Lower leg skin (tissue), 4 donors: ENCODE results near the gene MAN2A2. TPM values are rescaled to one million over a fixed set of nuclear protein-coding genes. Genes with fewer than 3 reads are reported as not detected.

Source experiments
- DNase-seq, 2 donors: peaks; one replicate each; pipeline ENCODE4 v3.0.0-alpha.2; 2019; ENCODE audit warnings: low spot score in 2 of 2
- H3K4me3 ChIP-seq: fragments of 200-600 bp; sonication (generic); 2 replicates; pipeline ENCODE4 v1.5.1; 2017; ENCODE audit warnings: mild to moderate bottlenecking, low read depth; ENCODE audit not compliant: poor library complexity, severe bottlenecking
- POLR2A ChIP-seq, 2 donors: fragments of 450-650 bp; IDR thresholded peaks; one replicate each; pipeline ENCODE4 v1.6.1; 2016 to 2017; ENCODE audit warnings: antibody characterized with exemption in 2 of 2, mild to moderate bottlenecking in 1 of 2, moderate library complexity in 1 of 2
- WGBS, 2 donors: methylation state at CpG; one replicate each; pipeline ENCODE4 v1.1.5; 2018; 5-methylcytosine and 5-hydroxymethylcytosine counted together
- intact Hi-C: fragments of 100-400 bp; cut with DNase I; formaldehyde crosslinking; loops from one replicate; pipeline ENCODE4 v1.15.0; 2023; ENCODE audit warnings: low total_unique reads
- total RNA-seq, 4 donors: library from RNA; depleted of rRNA; stranded (reverse); fragments of >200 nt; gene quantifications; one replicate each; pipeline ENCODE4 v1.1.0, GENCODE V29; 2016
- TF ChIP-seq, protein P1 (sequence below), 3 donors: fragments of 450-650 bp; IDR thresholded peaks; one replicate each; pipeline ENCODE4 v1.5.1; 2016; ENCODE audit warnings: antibody characterized with exemption in 3 of 3, mild to moderate bottlenecking in 3 of 3, moderate library complexity in 2 of 3

The MAN2A2 gene
- total RNA-seq, 4 donors from 2014 or later = 21.8 to 43.5 (median 27.4) TPM

GRCh38 chr15:90869601-90870353 is 33.3 kb upstream of the MAN2A2 start:
- no peak for TF ChIP-seq POLR2A (IDR thresholded peaks at IDR 0.05)
- TF ChIP-seq, protein P1, sequence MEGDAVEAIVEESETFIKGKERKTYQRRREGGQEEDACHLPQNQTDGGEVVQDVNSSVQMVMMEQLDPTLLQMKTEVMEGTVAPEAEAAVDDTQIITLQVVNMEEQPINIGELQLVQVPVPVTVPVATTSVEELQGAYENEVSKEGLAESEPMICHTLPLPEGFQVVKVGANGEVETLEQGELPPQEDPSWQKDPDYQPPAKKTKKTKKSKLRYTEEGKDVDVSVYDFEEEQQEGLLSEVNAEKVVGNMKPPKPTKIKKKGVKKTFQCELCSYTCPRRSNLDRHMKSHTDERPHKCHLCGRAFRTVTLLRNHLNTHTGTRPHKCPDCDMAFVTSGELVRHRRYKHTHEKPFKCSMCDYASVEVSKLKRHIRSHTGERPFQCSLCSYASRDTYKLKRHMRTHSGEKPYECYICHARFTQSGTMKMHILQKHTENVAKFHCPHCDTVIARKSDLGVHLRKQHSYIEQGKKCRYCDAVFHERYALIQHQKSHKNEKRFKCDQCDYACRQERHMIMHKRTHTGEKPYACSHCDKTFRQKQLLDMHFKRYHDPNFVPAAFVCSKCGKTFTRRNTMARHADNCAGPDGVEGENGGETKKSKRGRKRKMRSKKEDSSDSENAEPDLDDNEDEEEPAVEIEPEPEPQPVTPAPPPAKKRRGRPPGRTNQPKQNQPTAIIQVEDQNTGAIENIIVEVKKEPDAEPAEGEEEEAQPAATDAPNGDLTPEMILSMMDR (IDR thresholded peaks at IDR 0.05) = no peak
- H3K4me3 ChIP-seq = no peak overlapping the region
- WGBS, 2 donors = 27 to 33% methylated on average over 9 of the region's 9 CpGs
- peak; percentile 78 to 93 for DNase-seq
- intact Hi-C loops = no loop called here

- no peak for TF ChIP-seq POLR2A (IDR thresholded peaks at IDR 0.05)
- TF ChIP-seq, protein P1 (IDR thresholded peaks at IDR 0.05) = no peak
- DNase-seq = no peak
- H3K4me3 ChIP-seq = peak overlapping the region; percentile 84
- WGBS, 2 donors = 19% methylated on average over 19 of the region's 19 CpGs
- intact Hi-C loops = no loop called here
These were observed 32.6 kb upstream of the MAN2A2 start for GRCh38 chr15:90870354-90871138.

GRCh38 chr15:90871139-90871715 is 31.9 kb upstream of the MAN2A2 start:
- intact Hi-C loops = no loop called here

GRCh38 chr15:90871716-90872485 is 31.2 kb upstream of the MAN2A2 start:
- peak in 1 of 2 donors; percentile 76 for DNase-seq
- WGBS, 2 donors = 3 to 5% methylated on average over 8 to 28 of the region's 77 CpGs
- H3K4me3 ChIP-seq = peak overlapping the region; percentile 84
- intact Hi-C loops = no loop called here
- TF ChIP-seq, protein P1 (IDR thresholded peaks at IDR 0.05) = no peak
- TF ChIP-seq POLR2A (IDR thresholded peaks at IDR 0.05) = no peak

More at GRCh38 chr15:90871139-90871715, 31.9 kb upstream of the MAN2A2 start:
- TF ChIP-seq, protein P1 (IDR thresholded peaks at IDR 0.05) = no peak
- TF ChIP-seq POLR2A (IDR thresholded peaks at IDR 0.05) = no peak
- 0 to 3% methylated on average over 3 to 23 of the region's 71 CpGs for WGBS, 2 donors
- DNase-seq = peak in 1 of 2 donors; percentile 89
- H3K4me3 ChIP-seq = peak overlapping the region; percentile 84

DNA sequence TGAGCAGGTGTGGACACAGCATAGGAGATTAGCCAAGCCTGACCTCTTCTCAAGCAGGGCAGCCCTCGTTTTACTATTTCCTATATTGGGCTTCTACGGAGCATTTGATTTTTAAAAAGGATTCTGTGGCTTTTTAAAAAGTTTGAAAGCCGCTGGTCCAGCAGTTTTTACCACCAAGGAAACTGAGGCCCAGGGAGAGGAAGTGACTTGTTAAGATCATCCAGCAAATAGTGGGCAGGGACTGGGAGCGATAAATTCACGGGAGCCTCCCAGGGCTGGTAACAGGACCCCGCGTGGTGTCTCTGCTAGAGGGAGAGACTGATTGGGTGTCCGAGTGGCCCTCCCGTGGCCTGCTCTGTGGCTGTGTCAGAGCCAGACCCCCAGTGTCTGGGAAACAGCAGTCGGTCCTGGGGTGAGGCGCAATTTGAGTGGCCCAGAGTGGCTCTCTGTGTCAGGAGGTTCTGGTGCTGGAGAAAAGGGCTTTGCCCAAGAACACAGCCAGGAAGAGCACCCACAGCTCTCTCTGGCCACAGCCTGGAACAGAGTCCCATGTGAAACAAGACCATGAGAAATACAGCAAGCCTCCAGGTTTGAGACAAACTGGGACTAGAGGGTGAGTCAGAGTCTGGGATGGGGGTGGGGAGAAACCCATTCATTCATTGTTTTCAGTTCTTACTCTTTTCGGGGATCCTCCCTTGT is 30.5 kb upstream of the MAN2A2 start:
- WGBS, 2 donors = 22 to 23% methylated on average over 12 of the region's 12 CpGs

More for the DNA sequence above, 30.5 kb upstream of the MAN2A2 start:
- TF ChIP-seq POLR2A (IDR thresholded peaks at IDR 0.05) = no peak
- TF ChIP-seq, protein P1 (IDR thresholded peaks at IDR 0.05) = no peak
- peak overlapping the region; percentile 84 for H3K4me3 ChIP-seq
- DNase-seq = peak in 1 of 2 donors; percentile 85
- intact Hi-C loops = no loop called here
